H1 (cell line): ENCODE measurements around the gene MAP2K5. TPM values are rescaled to one million over a fixed set of nuclear protein-coding genes. Genes with fewer than 3 reads are reported as not detected.

Experiments used
- CTCF ChIA-PET: fragments of 300-600 bp; sonication (Branson Sonifier 250); formaldehyde crosslinking; loops from one replicate; lab custom pipeline; 2021; ENCODE audit not compliant: partially characterized antibody; lab: Charles Lee
- POLR2A ChIA-PET: fragments of 300-600 bp; sonication (Branson Sonifier 250); formaldehyde crosslinking; loops from one replicate; lab custom pipeline; 2021; ENCODE audit warnings: inconsistent platforms; ENCODE audit not compliant: partially characterized antibody; lab: Charles Lee
- DNase-seq, 2 experiments: peaks; one replicate each; pipeline versions ENCODE4 v3.0.0 to v3.0.0-alpha.2; 2010 to 2022; ENCODE audit warnings: low spot score in 2 of 2, low read depth in 1 of 2, mixed read lengths in 1 of 2
- FAIRE-seq: peaks from 2 replicates; lab custom pipeline; 2011; peaks lifted over from hg19 to GRCh38; lab: Jason Lieb, UNC
- H2AFZ ChIP-seq: 2 replicates; pipeline ENCODE4 v1.8.1; 2012; ENCODE audit warnings: low read length, inconsistent platforms
- H2AK5ac ChIP-seq: 2 replicates; pipeline ENCODE4 v1.6.1; 2013; ENCODE audit warnings: low read depth, low read length
- H2BK120ac ChIP-seq: replicated peaks from 2 replicates; pipeline ENCODE3; 2013; ENCODE audit warnings: low read depth, low read length, inconsistent platforms
- H2BK12ac ChIP-seq: 2 replicates; pipeline ENCODE4 v1.6.1; 2013; ENCODE audit warnings: low read depth, low read length
- H2BK15ac ChIP-seq: 2 replicates; pipeline ENCODE4 v1.6.1; 2013; ENCODE audit warnings: low read length
- H2BK20ac ChIP-seq: 2 replicates; pipeline ENCODE4 v1.6.1; 2013; ENCODE audit warnings: low read length
- H2BK5ac ChIP-seq: 2 replicates; pipeline ENCODE4 v1.6.1; 2013; ENCODE audit warnings: low read depth, low read length
- H3K14ac ChIP-seq: 2 replicates; pipeline ENCODE4 v1.6.1; 2013; ENCODE audit warnings: inconsistent platforms; ENCODE audit not compliant: insufficient read length
- H3K18ac ChIP-seq: 2 replicates; pipeline ENCODE4 v1.6.1; 2013; ENCODE audit warnings: low read length; ENCODE audit errors: extremely low read depth
- H3K23ac ChIP-seq: 2 replicates; pipeline ENCODE4 v1.6.1; 2013; ENCODE audit warnings: inconsistent platforms; ENCODE audit not compliant: insufficient read length
- H3K23me2 ChIP-seq: 2 replicates; pipeline ENCODE4 v1.6.1; 2013; ENCODE audit warnings: low read depth, low read length
- H3K27ac ChIP-seq: 2 replicates; pipeline ENCODE4 v1.6.1; 2011; ENCODE audit warnings: low read depth, low read length, inconsistent platforms
- H3K27me3 ChIP-seq, 4 experiments: replicated peaks in 1 of 4; 1 replicate in 1 of 4; 2 replicates in 3 of 4; pipeline versions ENCODE4 v1.6.1 to v1.8.1; 2011 to 2013; ENCODE audit warnings: low read length in 3 of 4, mild to moderate bottlenecking in 3 of 4, inconsistent platforms in 2 of 4, mixed read lengths in 2 of 4, moderate library complexity in 1 of 4; ENCODE audit not compliant: control insufficient read depth in 3 of 4, insufficient read depth in 3 of 4; ENCODE audit errors: extremely low read depth in 1 of 4
- H3K36me3 ChIP-seq, 4 experiments: 2 replicates each; pipeline versions ENCODE4 v1.6.1 to v1.8.1; 2011 to 2013; ENCODE audit warnings: mild to moderate bottlenecking in 4 of 4, low read length in 3 of 4, moderate library complexity in 2 of 4, control low read depth in 1 of 4, inconsistent platforms in 1 of 4; ENCODE audit not compliant: insufficient read depth in 4 of 4, control insufficient read depth in 2 of 4
- H3K4ac ChIP-seq: replicated peaks from 2 replicates; pipeline ENCODE3; 2013; ENCODE audit warnings: low read length, low read depth, mixed read lengths, inconsistent platforms; ENCODE audit not compliant: insufficient read length
- H3K4me1 ChIP-seq, 4 experiments: replicated peaks in 1 of 4; 1 replicate in 1 of 4; 2 replicates in 3 of 4; pipeline versions ENCODE4 v1.6.1 to v1.8.1; 2011 to 2013; ENCODE audit warnings: low read length in 3 of 4, inconsistent platforms in 2 of 4, mixed read lengths in 1 of 4; ENCODE audit not compliant: insufficient read depth in 4 of 4, control insufficient read depth in 3 of 4
- H3K4me2 ChIP-seq, 2 experiments: 2 replicates each; pipeline versions ENCODE4 v1.6.1 to v1.8.1; 2011 to 2013; ENCODE audit warnings: low read depth in 2 of 2, low read length in 2 of 2, control low read depth in 1 of 2, inconsistent platforms in 1 of 2, mild to moderate bottlenecking in 1 of 2; ENCODE audit not compliant: insufficient read depth in 1 of 2
- H3K4me3 ChIP-seq, 4 experiments: fragments of 200-600, 300-600 bp in 1 of 4; sonication (generic), shearing (Covaris generic), sonication (Bioruptor Twin) in 1 of 4; 2 replicates each; pipeline versions ENCODE4 v1.5.1 to v1.8.1; 2011 to 2016; ENCODE audit warnings: low read length in 4 of 4, low read depth in 3 of 4, control low read depth in 2 of 4, inconsistent platforms in 2 of 4, mild to moderate bottlenecking in 2 of 4, mixed read lengths in 1 of 4, moderate library complexity in 1 of 4; ENCODE audit not compliant: insufficient read depth in 2 of 4; ENCODE audit errors: extremely low read depth in 1 of 4
- H3K56ac ChIP-seq: replicated peaks from 2 replicates; pipeline ENCODE3; 2013; ENCODE audit warnings: low read depth, mild to moderate bottlenecking, mixed read lengths, low read length, inconsistent platforms; ENCODE audit not compliant: insufficient read length
- H3K79me1 ChIP-seq: 2 replicates; pipeline ENCODE4 v1.6.1; 2013; ENCODE audit warnings: low read depth, low read length, control low read depth
- H3K79me2 ChIP-seq, 2 experiments: 2 replicates each; pipeline versions ENCODE4 v1.6.1 to v1.8.1; 2012 to 2013; ENCODE audit warnings: low read length in 2 of 2, mild to moderate bottlenecking in 2 of 2, inconsistent platforms in 1 of 2; ENCODE audit not compliant: insufficient read depth in 2 of 2, control insufficient read depth in 1 of 2
- H3K9ac ChIP-seq, 4 experiments: replicated peaks in 1 of 4; 1 replicate in 1 of 4; 2 replicates in 3 of 4; pipeline versions ENCODE4 v1.6.1 to v1.8.1; 2011 to 2013; ENCODE audit warnings: low read depth in 3 of 4, low read length in 3 of 4, control low read depth in 2 of 4, mild to moderate bottlenecking in 2 of 4, moderate library complexity in 2 of 4, inconsistent platforms in 1 of 4; ENCODE audit errors: extremely low read depth in 1 of 4
- H3K9me3 ChIP-seq, 2 experiments: 2 replicates each; pipeline versions ENCODE4 v1.6.1 to v1.8.1; 2012 to 2013; ENCODE audit warnings: mild to moderate bottlenecking in 2 of 2, moderate library complexity in 2 of 2, control low read depth in 1 of 2, inconsistent platforms in 1 of 2, low read depth in 1 of 2, low read length in 1 of 2, mixed read lengths in 1 of 2; ENCODE audit not compliant: insufficient read depth in 2 of 2
- H4K20me1 ChIP-seq, 2 experiments: replicated peaks in 1 of 2; 2 replicates each; pipeline versions ENCODE3 to v1.8.1; 2011 to 2013; ENCODE audit warnings: inconsistent platforms in 2 of 2, low read length in 2 of 2, mild to moderate bottlenecking in 1 of 2; ENCODE audit not compliant: insufficient read depth in 2 of 2, control insufficient read depth in 1 of 2
- H4K5ac ChIP-seq: 2 replicates; pipeline ENCODE4 v1.6.1; 2013; ENCODE audit warnings: low read length, low read depth, mixed read lengths, inconsistent platforms; ENCODE audit not compliant: insufficient read length
- H4K8ac ChIP-seq: 2 replicates; pipeline ENCODE4 v1.8.0; 2013; ENCODE audit warnings: mild to moderate bottlenecking, moderate library complexity, low read length, inconsistent platforms; ENCODE audit not compliant: insufficient read depth; ENCODE audit errors: extremely low read depth
- H4K91ac ChIP-seq: replicated peaks from 2 replicates; pipeline ENCODE3; 2013; ENCODE audit warnings: low read length, mixed read lengths, inconsistent platforms; ENCODE audit not compliant: insufficient read length
- CEBPB ChIP-seq: IDR thresholded peaks from 2 replicates; pipeline ENCODE4 v1.6.1; 2012; ENCODE audit warnings: low read depth, low read length
- WGBS, 2 experiments: shearing (Covaris generic) in 1 of 2; methylation state at CpG; one replicate each; pipeline versions ENCODE4 v1.1.6 to v1.1.7; 2013 to 2015; ENCODE audit warnings: low lambda C conversion rate in 2 of 2, mixed read lengths in 2 of 2, inconsistent platforms in 1 of 2, low coverage in 1 of 2, missing lambda C conversion rate in 1 of 2; ENCODE audit not compliant: insufficient replicate concordance in 2 of 2, insufficient coverage in 1 of 2, insufficient read length in 1 of 2; ENCODE audit errors: extremely low coverage in 1 of 2, missing lambda C conversion rate in 1 of 2; 5-methylcytosine and 5-hydroxymethylcytosine counted together
- polyA plus RNA-seq, 7 experiments: library from polyadenylated mRNA; depleted of rRNA in 3 of 7; stranded (reverse) in 5 of 7; unstranded in 2 of 7; fragments of >200 nt in 5 of 7; fragments of 200-250 nt in 2 of 7; gene quantifications; 1 replicate in 5 of 7; 2 replicates in 1 of 7; 4 replicates in 1 of 7; pipeline versions ENCODE4 v1.2.1 to v1.2.3, GENCODE V29; 2011 to 2013; ENCODE audit warnings: missing spikeins in 2 of 7, mixed read lengths in 2 of 7
- total RNA-seq: library from RNA; stranded (reverse); fragmentation: NEBNext Ultra II Directional; extraction: Animal tissue kit (Norgen Biotek cat#: 25700); gene quantifications from 2 replicates; pipeline ENCODE4 v1.2.1, GENCODE V29; 2021

MAP2K5 gene
- total and polyA plus RNA-seq, 2 of the 8 experiments (the other 6 are each of a cell fraction or from before 2014, with no cell fraction given), result 4.4 to 15.8 TPM

DNA sequence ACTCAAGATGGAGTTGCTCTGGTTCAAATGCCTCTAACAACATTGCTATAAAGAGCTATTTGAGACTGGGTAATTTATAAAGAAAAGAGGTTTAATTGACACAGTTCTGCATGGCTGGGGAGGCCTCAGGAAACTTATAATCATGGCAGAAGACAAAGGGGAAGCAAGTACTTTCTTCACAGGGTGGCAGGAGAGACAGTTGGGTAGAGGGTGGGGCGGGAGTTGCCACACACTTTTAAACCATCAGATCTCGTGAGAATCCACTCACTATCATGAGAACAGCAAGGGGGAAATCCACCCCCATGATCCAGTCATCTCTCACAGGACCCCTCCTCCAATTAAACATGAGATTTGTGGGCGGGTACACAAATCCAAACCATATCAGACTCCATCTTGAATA lies 30.7 kb downstream of the MAP2K5 start:
- H3K4me3 ChIP-seq, result no peak overlapping the region
- H2AFZ ChIP-seq, result no peak overlapping the region
- no peak overlapping the region for H2BK5ac ChIP-seq
- H3K23me2 ChIP-seq, result no peaks in the 10 kb centered on the region
- H3K79me2 ChIP-seq, result no peaks in the 10 kb centered on the region
- no peak overlapping the region for H2BK15ac ChIP-seq
- no peak overlapping the region for H3K23ac ChIP-seq
- H3K56ac ChIP-seq, result no peak overlapping the region
- H3K4me1 ChIP-seq, result peaks cover 0 to 6% (median 0%) of the 10 kb centered on the region in 4 experiments; a peak in 2 of 7 replicates
- H3K79me1 ChIP-seq, result no peaks in the 10 kb centered on the region
- no peaks in the 10 kb centered on the region for H3K9me3 ChIP-seq
- H2BK120ac ChIP-seq, result no peak overlapping the region
- ChIA-PET CTCF (no interaction called here), POLR2A (no interaction called here)
- DNase-seq (no peak), FAIRE-seq (no peak)
- H3K18ac ChIP-seq, result no peak overlapping the region
- H2AK5ac ChIP-seq, result no peak overlapping the region
- H3K4ac ChIP-seq, result no peak overlapping the region
- no peaks in the 10 kb centered on the region for H4K20me1 ChIP-seq
- WGBS, 2 experiments, result 88% methylated on average over 3 of the region's 3 CpGs; no CpG with 5 or more reads in 1 of the 2 experiments
- H2BK12ac ChIP-seq, result no peak overlapping the region
- H2BK20ac ChIP-seq, result no peak overlapping the region
- H3K4me2 ChIP-seq, result no peak overlapping the region
- H3K36me3 ChIP-seq, result no peaks in the 10 kb centered on the region
- no peaks in the 10 kb centered on the region for H3K27me3 ChIP-seq
- H3K9ac ChIP-seq, result no peak overlapping the region
- no peak overlapping the region for H4K91ac ChIP-seq
- H3K27ac ChIP-seq, result no peak overlapping the region
- H4K8ac ChIP-seq, result no peak overlapping the region
- H3K14ac ChIP-seq, result no peak overlapping the region
- no peak overlapping the region for H4K5ac ChIP-seq
- TF ChIP-seq CEBPB, result no peak
